HG02981 (cell line): Measurements from ENCODE around the gene HOXC11.
A peak's percentile ranks its signal among the peaks of the same experiment; 100 is the strongest.

Source experiments
- ATAC-seq: cut with Tn5 transposase; IDR thresholded peaks from one replicate; pipeline ENCODE4 v1.9.1; 2021; ENCODE audit warnings: mild to moderate bottlenecking, moderate library complexity; ENCODE audit not compliant: unreplicated experiment

HOXC11 gene

GRCh38 chr12:53997204-53998109 is 24.5 kb downstream of the HOXC11 start:
- ATAC-seq: no peak

GRCh38 chr12:53998110-53998899 is 25.4 kb downstream of the HOXC11 start:
- ATAC-seq: no peak

GRCh38 chr12:53998900-53999236 is 25.9 kb downstream of the HOXC11 start:
- ATAC-seq: no peak

GRCh38 chr12:53999559-54000115 is 26.7 kb downstream of the HOXC11 start:
- no peak for ATAC-seq

GRCh38 chr12:54000116-54001114 is 27.5 kb downstream of the HOXC11 start, which contains the start of gene HOXC9:
Gene HOXC9, plus strand, starts transcription at chr12:54000161. Its CDS starts 28 bp downstream, at chr12:54000189.
- ATAC-seq: no peak

GRCh38 chr12:54001283-54002187 is 28.6 kb downstream of the HOXC11 start:
- ATAC-seq: no peak

- ATAC-seq: no peak
These were observed 29.5 kb downstream of the HOXC11 start for GRCh38 chr12:54002278-54002914.

GRCh38 chr12:54002915-54003389 is 30.0 kb downstream of the HOXC11 start:
- ATAC-seq: no peak

GRCh38 chr12:54003625-54004024 is 30.7 kb downstream of the HOXC11 start:
- ATAC-seq: no peak

GRCh38 chr12:54004063-54004840 is 31.3 kb downstream of the HOXC11 start:
- ATAC-seq: no peak

GRCh38 chr12:54004841-54005530 is 32.1 kb downstream of the HOXC11 start:
- no peak for ATAC-seq

- ATAC-seq: no peak
These were observed 32.6 kb downstream of the HOXC11 start for GRCh38 chr12:54005531-54005852.

GRCh38 chr12:54005853-54006558 is 33.1 kb downstream of the HOXC11 start:
- ATAC-seq: peak; percentile 71

GRCh38 chr12:54006559-54007220 is 33.8 kb downstream of the HOXC11 start:
- no peak for ATAC-seq

- ATAC-seq: no peak
These were observed 34.8 kb downstream of the HOXC11 start for GRCh38 chr12:54007538-54008259.

- ATAC-seq: no peak
These were observed 35.3 kb downstream of the HOXC11 start for GRCh38 chr12:54008260-54008552.
